Activated CD8-positive, alpha-beta T cell treated with anti-CD3 and anti-CD28 coated beads for 36 hours (primary cell): ENCODE measurements around the gene SIK2. TPM values are rescaled to one million over a fixed set of nuclear protein-coding genes. Genes with fewer than 3 reads are reported as not detected.
A peak's percentile ranks its signal among the peaks of the same experiment; 100 is the strongest.

ENCODE experiments used
- ATAC-seq: fragments of 200-7000 bp; cut with Tn5 transposase; one replicate; pipeline ENCODE4 v1.10.0; 2021; ENCODE audit warnings: mild to moderate bottlenecking, moderate library complexity
- CTCF ChIA-PET: fragments of 350-600 bp; sonication (Branson Sonifier 250); formaldehyde crosslinking; loops from one replicate; lab custom pipeline; 2021; ENCODE audit warnings: antibody characterized with exemption; lab: Charles Lee
- POLR2A ChIA-PET: fragments of 350-600 bp; sonication (Branson Sonifier 250); formaldehyde crosslinking; loops from one replicate; lab custom pipeline; 2021; ENCODE audit warnings: antibody characterized with exemption; lab: Charles Lee
- DNase-seq: peaks from one replicate; pipeline ENCODE4 v3.0.0-alpha.2; 2020
- H3K27ac Mint-ChIP-seq: one replicate; pipeline ENCODE4 v1.8.0; 2021; ENCODE audit warnings: mild to moderate bottlenecking, mixed read lengths
- H3K27me3 Mint-ChIP-seq: one replicate; pipeline ENCODE4 v1.8.0; 2021; ENCODE audit warnings: mixed read lengths
- H3K36me3 Mint-ChIP-seq: one replicate; pipeline ENCODE4 v1.8.0; 2021; ENCODE audit warnings: low read depth, mixed read lengths
- H3K4me1 Mint-ChIP-seq: one replicate; pipeline ENCODE4 v1.8.0; 2021; ENCODE audit warnings: low read depth, mixed read lengths
- H3K4me3 Mint-ChIP-seq: one replicate; pipeline ENCODE4 v1.8.0; 2021; ENCODE audit warnings: mild to moderate bottlenecking, moderate library complexity, mixed read lengths
- H3K9me3 Mint-ChIP-seq: one replicate; pipeline ENCODE4 v1.8.0; 2021; ENCODE audit warnings: mixed read lengths
- CTCF ChIP-seq: fragments of 200-600 bp; IDR thresholded peaks from one replicate; pipeline ENCODE4 v1.8.0; 2022; ENCODE audit warnings: antibody characterized with exemption, mild to moderate bottlenecking
- intact Hi-C: fragments of 100-400 bp; cut with micrococcal nuclease; formaldehyde crosslinking; loops from one replicate; pipeline ENCODE4 v1.10.0; 2022
- total RNA-seq, 2 experiments: library from RNA; stranded (reverse); gene quantifications; one replicate each; pipeline ENCODE4 v1.2.3, GENCODE V29; 2021

The SIK2 gene
- total RNA-seq, 2 experiments from 2014 or later = 7.4 to 8.0 TPM

GRCh38 chr11:111574373-111575225, 27.6 kb upstream of the SIK2 start:
- POLR2A ChIA-PET = no interaction called here
- H3K9me3 Mint-ChIP-seq = no peaks in the 10 kb centered on the region

GRCh38 chr11:111575740-111576139, 26.5 kb upstream of the SIK2 start:
- Mint-ChIP-seq H3K4me3 (no peak overlapping the region), H3K27me3 (peaks cover under 1% of the 10 kb centered on the region), H3K9me3 (no peaks in the 10 kb centered on the region), H3K27ac (no peak overlapping the region), H3K36me3 (no peaks in the 10 kb centered on the region), H3K4me1 (peaks cover 1% of the 10 kb centered on the region)
- ChIA-PET POLR2A (no interaction called here), CTCF (interaction anchor here (1.3 kb wide), 1 partner anchor 121 kb away, joined by 3 read pairs; no protein-coding TSS in a partner anchor)
- ATAC-seq = no peak
- intact Hi-C loops = no loop called here
- TF ChIP-seq CTCF = no peak
- no peak for DNase-seq

More at GRCh38 chr11:111574373-111575225, 27.6 kb upstream of the SIK2 start:
- peak overlapping the region; percentile 39 for H3K4me3 Mint-ChIP-seq
- TF ChIP-seq CTCF = no peak
- ATAC-seq (peak; percentile 78), DNase-seq (peak; percentile 36)
- H3K36me3 Mint-ChIP-seq = no peaks in the 10 kb centered on the region
- no peak overlapping the region for H3K27ac Mint-ChIP-seq
- CTCF ChIA-PET = interaction anchor here (0.8 to 1.1 kb wide), 2 partner anchors 13 to 120 kb away, joined by 3 read pairs; no protein-coding TSS in a partner anchor
- no peaks in the 10 kb centered on the region for H3K4me1 Mint-ChIP-seq
- intact Hi-C loops = no loop called here
- H3K27me3 Mint-ChIP-seq = peaks cover 3% of the 10 kb centered on the region

- intact Hi-C loops = no loop called here
- TF ChIP-seq CTCF = no peak
- DNase-seq = no peak
- CTCF ChIA-PET = interaction anchor here (1.0 to 1.2 kb wide), 2 partner anchors 9 to 199 kb away, joined by 4 read pairs; no protein-coding TSS in a partner anchor
- no peaks in the 10 kb centered on the region for H3K27me3 Mint-ChIP-seq
- H3K4me3 Mint-ChIP-seq = no peak overlapping the region
- H3K9me3 Mint-ChIP-seq = no peaks in the 10 kb centered on the region
- no peaks in the 10 kb centered on the region for H3K36me3 Mint-ChIP-seq
- no peak overlapping the region for H3K27ac Mint-ChIP-seq
- peaks cover 4% of the 10 kb centered on the region for H3K4me1 Mint-ChIP-seq
- no peak for ATAC-seq
- POLR2A ChIA-PET = interaction anchor here (0.6 kb wide), 1 partner anchor 65 kb away, joined by 3 read pairs; no protein-coding TSS in a partner anchor
Observed at GRCh38 chr11:111577821-111578220, 24.4 kb upstream of the SIK2 start.

GRCh38 chr11:111581341-111581740, 20.9 kb upstream of the SIK2 start:
- intact Hi-C loops = no loop called here
- peaks cover 3% of the 10 kb centered on the region for H3K27me3 Mint-ChIP-seq
- POLR2A ChIA-PET = no interaction called here
- no peak for DNase-seq
- ATAC-seq = no peak
- H3K27ac Mint-ChIP-seq = no peak overlapping the region
- H3K4me1 Mint-ChIP-seq = peaks cover 4% of the 10 kb centered on the region
- no peak for TF ChIP-seq CTCF
- H3K4me3 Mint-ChIP-seq = no peak overlapping the region
- CTCF ChIA-PET = interaction anchor here (0.8 kb wide), 1 partner anchor 126 kb away, joined by 3 read pairs; no protein-coding TSS in a partner anchor
- no peaks in the 10 kb centered on the region for H3K9me3 Mint-ChIP-seq
- H3K36me3 Mint-ChIP-seq = no peaks in the 10 kb centered on the region

- intact Hi-C loops = no loop called here
- CTCF ChIA-PET = interaction anchor here (0.8 to 1.0 kb wide), 2 partner anchors 128 to 194 kb away, joined by 3 to 4 read pairs; no protein-coding TSS in a partner anchor
Observed at GRCh38 chr11:111582163-111582562, 20.1 kb upstream of the SIK2 start.

More at GRCh38 chr11:111582163-111582562, 20.1 kb upstream of the SIK2 start:
- no peaks in the 10 kb centered on the region for H3K9me3 Mint-ChIP-seq
- H3K27me3 Mint-ChIP-seq = peaks cover 3% of the 10 kb centered on the region
- DNase-seq = no peak
- no peaks in the 10 kb centered on the region for H3K36me3 Mint-ChIP-seq
- H3K27ac Mint-ChIP-seq = no peak overlapping the region
- POLR2A ChIA-PET = interaction anchor here (0.6 to 1.2 kb wide), 3 partner anchors 12 to 338 kb away, joined by 3 read pairs; no protein-coding TSS in a partner anchor
- H3K4me1 Mint-ChIP-seq = peaks cover 6% of the 10 kb centered on the region
- TF ChIP-seq CTCF = no peak
- no peak overlapping the region for H3K4me3 Mint-ChIP-seq
- no peak for ATAC-seq
